HG03097 (cell line): ENCODE measurements around the gene MYCBPAP.

Experiments
- ATAC-seq: cut with Tn5 transposase; IDR thresholded peaks from one replicate; pipeline ENCODE4 v1.9.1; 2021; ENCODE audit not compliant: unreplicated experiment, low FRiP score

Gene MYCBPAP

GRCh38 chr17:50569592-50569991 is 61.4 kb downstream of the MYCBPAP start:
- ATAC-seq = no peak

DNA sequence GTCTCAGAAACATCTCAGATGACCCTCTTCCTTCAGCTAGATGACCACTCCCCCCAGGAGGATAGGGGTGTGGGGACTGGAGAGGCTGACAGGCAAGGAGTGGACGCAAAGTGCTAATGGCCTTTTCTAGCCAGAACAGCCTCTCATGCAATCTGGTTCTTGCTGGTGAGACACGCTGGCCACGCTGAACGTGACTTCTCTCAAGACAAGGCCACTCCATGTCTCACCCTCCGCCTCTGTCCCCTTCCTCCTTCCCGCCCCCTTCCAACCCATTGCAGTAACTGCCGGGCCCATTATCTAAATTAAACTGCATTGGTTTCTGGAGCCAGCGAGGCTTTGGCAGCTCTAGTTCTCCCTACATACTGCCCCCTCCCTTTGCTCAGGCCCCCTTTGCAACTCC is 61.8 kb downstream of the MYCBPAP start:
- no peak for ATAC-seq

GRCh38 chr17:50570528-50570927 is 62.3 kb downstream of the MYCBPAP start:
- no peak for ATAC-seq

DNA sequence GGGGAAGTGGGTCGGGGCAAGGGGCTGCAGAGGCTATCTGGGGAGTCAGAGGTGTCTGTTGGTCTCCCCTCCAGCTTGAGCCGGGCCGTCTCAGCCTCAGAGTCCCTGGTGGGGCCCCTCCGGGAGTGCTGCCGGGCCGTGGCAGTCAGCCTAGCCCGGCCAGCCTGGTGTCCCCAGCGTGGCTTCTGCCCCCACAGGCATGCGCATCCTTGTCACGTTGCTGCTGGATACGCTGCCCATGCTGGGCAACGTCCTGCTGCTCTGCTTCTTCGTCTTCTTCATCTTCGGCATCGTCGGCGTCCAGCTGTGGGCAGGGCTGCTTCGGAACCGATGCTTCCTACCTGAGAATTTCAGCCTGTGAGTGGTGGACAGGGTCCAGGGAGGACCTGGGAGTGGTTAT is 63.4 kb downstream of the MYCBPAP start:
- ATAC-seq = no peak

DNA sequence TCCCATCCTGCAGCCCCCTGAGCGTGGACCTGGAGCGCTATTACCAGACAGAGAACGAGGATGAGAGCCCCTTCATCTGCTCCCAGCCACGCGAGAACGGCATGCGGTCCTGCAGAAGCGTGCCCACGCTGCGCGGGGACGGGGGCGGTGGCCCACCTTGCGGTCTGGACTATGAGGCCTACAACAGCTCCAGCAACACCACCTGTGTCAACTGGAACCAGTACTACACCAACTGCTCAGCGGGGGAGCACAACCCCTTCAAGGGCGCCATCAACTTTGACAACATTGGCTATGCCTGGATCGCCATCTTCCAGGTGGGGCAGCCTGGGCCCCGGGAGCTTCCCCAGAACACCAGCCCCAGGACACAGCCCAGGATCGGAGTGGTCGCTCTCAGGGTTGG is 64.3 kb downstream of the MYCBPAP start:
- ATAC-seq = no peak

DNA sequence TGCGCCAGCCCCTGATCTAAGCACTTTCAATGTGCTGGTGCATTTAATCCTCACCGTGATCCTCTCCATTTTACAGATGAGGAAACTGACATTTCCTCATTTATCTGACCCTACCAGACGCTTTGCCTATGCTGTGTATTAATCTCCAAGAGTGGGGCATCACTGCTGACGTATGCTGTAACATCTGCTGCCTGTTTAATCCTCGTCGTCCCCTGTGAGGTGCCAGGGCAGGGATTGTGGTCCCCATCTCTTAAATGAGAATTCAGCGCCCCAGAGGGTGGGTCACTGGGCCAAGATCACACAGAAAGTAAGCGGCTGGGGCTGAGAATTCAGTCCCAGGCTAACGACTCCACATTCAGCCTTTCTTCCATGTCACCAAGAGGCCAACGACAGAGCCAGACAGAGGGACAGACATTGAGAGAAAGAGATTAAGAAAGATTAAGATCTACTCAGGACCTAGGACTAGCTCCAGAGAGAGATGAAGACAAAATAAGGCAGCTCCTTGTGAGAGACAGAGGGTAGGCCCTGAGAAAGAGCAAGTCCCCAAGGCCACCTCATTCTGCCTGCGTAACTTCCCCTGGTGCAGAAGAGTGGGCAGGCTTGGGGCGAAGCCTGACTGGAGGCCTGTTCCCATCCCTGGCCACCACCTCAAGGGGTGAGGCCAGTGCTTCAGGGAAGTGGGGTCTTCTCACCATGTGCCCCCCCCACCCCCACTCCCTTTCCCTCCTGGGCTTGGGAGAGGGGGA is 65.8 kb downstream of the MYCBPAP start:
- ATAC-seq = no peak

DNA sequence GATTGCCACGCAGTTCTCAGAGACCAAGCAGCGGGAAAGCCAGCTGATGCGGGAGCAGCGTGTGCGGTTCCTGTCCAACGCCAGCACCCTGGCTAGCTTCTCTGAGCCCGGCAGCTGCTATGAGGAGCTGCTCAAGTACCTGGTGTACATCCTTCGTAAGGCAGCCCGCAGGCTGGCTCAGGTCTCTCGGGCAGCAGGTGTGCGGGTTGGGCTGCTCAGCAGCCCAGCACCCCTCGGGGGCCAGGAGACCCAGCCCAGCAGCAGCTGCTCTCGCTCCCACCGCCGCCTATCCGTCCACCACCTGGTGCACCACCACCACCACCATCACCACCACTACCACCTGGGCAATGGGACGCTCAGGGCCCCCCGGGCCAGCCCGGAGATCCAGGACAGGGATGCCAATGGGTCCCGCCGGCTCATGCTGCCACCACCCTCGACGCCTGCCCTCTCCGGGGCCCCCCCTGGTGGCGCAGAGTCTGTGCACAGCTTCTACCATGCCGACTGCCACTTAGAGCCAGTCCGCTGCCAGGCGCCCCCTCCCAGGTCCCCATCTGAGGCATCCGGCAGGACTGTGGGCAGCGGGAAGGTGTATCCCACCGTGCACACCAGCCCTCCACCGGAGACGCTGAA is 67.5 kb downstream of the MYCBPAP start:
- ATAC-seq = no peak

DNA sequence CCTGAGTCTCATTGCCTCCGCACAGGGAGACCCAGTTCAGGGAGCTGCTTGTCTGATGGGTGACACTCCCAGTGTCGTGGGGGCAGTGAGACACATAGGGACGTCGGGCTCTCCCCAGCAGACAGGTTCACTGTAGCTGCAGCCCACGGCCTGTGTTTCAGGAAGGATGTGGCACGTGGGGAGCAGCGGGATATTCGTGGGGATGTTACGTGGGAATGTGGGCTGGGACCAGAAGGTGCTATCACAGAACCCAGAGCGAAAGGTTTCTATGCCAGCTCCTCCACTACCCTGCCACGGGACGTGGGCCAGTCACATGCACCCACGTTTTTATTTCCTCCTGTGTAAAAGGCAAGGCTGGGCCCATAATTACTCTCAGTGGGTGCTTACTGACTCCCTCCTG is 68.6 kb downstream of the MYCBPAP start:
- no peak for ATAC-seq

DNA sequence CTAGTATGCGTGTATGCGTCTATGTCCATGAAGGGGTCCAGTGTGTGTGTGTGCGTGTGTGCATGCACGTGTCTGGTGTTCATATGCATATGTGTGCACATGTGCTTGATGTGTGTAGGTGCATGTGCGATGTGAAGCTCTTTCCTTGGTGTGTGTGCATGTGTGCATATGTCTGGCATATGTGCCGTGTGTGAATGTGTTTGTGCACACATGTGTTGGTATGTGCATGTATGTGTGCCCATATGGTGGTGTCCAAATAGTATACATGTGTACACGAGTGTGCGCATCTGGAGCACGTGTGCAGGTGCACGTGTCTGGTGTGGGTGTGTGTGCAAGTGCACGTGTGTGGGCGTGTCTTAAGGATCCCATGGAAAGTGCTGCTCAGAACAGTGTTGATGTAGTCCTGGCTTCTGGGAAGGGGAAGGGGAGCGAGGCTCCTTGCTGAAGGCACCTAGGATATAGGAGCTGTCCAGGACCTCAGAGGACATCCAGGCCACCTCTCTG is 69.3 kb downstream of the MYCBPAP start:
- ATAC-seq = no peak

DNA sequence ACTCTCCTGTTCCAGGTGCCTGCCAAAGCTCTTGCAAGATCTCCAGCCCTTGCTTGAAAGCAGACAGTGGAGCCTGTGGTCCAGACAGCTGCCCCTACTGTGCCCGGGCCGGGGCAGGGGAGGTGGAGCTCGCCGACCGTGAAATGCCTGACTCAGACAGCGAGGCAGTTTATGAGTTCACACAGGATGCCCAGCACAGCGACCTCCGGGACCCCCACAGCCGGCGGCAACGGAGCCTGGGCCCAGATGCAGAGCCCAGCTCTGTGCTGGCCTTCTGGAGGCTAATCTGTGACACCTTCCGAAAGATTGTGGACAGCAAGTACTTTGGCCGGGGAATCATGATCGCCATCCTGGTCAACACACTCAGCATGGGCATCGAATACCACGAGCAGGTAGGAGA is 69.9 kb downstream of the MYCBPAP start:
- no peak for ATAC-seq

- no peak for ATAC-seq
These were observed 71.2 kb downstream of the MYCBPAP start for GRCh38 chr17:50579399-50579798.

DNA sequence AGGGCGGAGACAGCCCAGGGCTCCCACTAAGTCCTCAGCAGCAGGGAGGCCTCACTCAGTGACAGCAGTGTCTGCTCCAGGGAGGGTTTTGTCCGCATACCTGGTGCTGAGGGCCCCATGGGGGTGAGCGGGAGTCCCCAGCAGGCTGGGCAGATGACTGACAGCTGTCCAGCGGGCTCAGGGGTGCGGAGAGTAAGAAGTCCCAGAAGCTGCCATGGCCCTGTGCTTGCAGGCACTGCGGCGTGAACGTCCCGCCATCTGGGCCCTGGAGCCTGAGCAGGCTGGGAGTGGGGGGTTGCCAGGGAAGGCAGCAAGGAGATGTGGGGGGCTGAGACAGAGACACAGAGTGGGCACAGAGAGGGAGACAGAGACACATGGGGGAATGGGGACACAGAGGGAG is 72.4 kb downstream of the MYCBPAP start:
- no peak for ATAC-seq
